Vein endothelial cell (primary cell): Measurements from ENCODE around the gene RGS19. TPM values are rescaled to one million over a fixed set of nuclear protein-coding genes. Genes with fewer than 3 reads are reported as not detected.
A peak's percentile ranks its signal among the peaks of the same experiment; 100 is the strongest.

ENCODE experiments used
- small RNA-seq: library from RNA; depleted of rRNA; stranded (forward); fragments of <200 nt; gene quantifications from one replicate; pipeline ENCODE3, GENCODE V24; 2012
- total RNA-seq: library from RNA; depleted of rRNA; stranded (reverse); fragments of >200 nt; gene quantifications from 2 replicates; pipeline ENCODE4 v1.2.3, GENCODE V29; 2012

RGS19 gene
- total RNA-seq, result 28.9 and 29.7 TPM in 2 replicates

DNA sequence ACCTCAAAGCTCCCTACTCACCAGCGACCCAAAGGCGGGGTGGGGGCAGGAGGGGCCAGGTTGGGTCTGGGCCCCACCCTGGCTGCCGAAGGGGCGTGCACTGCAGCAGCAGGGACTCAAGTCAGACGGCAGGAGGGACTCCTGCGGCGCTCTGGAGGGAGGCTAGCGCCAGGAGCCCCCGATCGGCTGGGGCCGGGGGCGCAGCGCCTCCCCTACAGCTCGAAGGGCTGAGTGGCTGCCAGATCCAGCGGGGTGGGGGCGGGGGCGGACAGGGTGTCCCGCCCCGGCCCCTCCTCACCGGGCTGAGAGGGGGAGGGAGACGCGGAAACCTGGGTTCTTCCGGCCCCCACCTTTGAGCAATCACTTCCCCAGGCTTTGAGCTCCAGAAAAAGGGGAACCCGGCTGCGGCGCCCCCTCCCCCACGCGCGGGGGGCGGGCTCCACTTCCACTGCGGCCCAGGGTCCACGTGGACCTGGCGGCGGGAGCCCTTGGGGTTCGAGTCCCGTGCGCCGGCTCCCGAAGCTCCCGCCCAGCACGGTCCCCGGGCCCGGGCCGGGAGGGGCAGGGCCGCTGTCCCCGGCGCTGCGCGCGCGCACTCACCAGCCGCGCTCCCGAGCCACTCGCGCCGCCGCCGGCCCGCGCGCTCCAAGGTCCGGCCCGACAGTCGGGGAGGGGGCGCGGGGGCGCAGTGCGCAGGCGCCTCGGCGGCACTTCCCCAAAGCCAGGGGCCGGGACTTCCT lies at the start of gene RGS19:
TSS of gene RGS19 (minus strand) at position 246 of the 740 bp plus-strand sequence. CDS start 2,632 bp downstream, outside the sequence.

DNA sequence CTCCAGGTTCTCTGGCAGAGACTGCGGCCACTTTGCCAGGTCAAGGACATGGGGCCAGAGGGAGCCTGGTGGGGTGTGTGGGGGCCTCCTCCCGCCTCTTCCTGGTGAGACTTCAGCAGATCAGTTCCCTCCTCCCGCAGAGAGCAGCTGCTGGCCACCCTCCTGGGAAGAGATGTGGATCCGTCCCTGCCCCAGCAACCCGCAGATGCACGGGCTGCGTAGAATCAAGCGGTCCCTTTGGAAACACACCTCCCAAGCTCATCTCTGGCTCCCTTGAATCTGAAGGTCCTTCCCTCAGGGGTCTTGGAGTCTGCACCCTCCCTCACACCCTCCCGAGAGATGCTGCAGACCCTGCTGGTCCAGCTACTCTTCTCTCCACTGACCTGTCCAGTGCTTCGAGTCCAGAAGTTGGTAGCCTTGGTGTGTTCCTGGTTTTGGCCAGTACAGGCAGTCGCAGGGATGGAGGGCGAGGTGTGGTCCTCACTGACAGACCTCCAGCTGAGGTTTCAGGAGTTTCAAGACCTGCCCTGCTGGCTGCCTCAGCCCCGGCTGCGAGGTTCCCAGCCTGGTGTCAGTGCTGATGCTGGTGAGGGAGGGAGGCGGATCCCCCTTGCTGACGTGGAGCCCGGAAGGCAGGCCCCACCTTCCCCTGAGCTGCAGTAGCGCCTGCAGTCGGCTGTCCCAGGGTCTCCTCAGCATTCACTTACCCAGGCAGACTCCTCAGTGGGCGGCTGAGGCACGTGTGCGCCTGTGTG lies 27.8 kb upstream of the RGS19 start, which contains the start of gene NPBWR2:
TSS of gene NPBWR2 (minus strand) at position 585 of the 755 bp plus-strand sequence. CDS start 734 bp downstream, outside the sequence.

DNA sequence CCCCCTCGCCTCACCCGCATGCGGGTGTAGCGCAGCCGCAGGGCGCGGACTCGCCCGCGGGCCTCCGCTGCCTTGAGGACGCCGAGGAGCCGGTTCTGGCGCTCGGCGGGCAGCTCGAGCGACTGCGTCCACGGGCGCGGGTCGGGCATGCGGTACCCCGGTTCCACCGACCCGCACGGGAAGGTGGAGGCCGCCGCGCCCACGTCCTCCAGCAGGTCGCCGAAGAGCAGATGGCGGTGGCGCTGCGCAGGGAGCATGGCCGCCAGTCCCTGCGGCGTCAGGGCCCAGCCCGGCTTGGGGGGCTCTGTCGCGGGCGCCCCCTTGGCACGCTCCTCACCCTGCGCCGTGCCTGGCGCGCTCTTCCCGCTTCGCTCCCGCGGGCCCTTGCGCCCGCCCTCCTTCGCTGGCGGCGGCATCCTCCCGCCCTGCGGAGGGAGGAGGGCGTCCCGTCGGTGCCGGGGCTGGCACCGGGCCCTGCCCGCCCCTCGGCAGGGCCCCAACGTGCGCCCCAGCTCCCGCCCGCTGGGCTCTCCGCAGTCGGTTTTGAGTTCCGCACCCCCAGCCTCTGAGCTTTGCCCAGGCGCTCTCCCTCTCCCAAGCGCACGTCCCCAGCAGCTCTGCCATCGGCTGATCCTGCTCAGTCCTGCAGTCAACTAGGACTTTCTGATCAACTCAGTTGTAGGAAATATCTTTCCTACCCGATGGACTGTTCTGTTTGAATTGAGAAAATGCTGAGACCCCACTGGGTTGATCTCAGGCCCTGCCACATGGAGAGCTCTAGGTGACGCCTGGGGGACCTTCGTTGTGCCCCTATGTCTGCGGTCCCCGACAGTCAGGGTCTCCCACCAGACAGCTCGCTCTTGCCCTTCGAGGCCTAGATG lies 4.7 kb upstream of the RGS19 start, which contains the start of gene LKAAEAR1:
TSS of gene LKAAEAR1 (minus strand) at position 595 of the 881 bp plus-strand sequence. CDS start at position 416, 179 bp downstream.

DNA sequence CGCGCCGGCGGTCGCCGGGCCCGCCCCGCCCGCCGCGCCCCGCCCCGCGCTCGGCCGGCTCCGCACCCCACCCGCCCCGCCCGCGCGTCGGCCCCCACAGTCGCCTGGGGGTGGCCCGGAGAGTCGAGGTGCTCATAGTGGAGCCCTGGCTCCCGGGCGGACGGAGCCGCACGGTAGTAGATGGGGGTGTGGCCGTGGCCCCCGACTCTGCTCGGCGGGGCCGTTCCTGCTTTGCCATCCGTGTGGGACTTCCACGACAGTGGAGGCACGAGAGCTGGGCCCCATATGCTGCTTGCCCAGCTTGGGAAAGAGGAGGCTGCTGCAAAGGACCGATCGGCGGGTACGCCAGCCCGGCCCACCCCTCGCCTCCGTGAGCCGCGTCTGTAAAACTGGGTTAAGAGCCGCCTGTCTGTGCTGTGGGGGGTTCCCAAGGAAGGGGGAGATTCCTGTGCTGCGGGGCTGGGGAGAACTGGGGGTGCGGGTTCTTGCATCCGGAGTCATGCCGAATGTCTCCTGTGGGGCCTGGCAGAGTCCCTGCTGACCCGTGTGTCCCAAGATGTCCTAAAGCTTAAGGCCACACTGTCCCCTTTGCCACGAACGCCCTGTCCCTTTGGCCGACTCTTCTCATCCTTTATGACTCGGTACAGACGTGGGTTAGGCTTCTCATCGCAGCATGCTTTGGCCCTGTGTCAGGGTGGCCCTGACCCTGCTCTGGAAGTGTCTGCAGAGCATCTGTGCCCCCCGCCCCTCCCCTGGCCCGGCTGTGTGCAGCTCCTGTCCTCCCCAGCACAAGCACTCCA lies 895 bp upstream of the RGS19 start, which contains the start of gene OPRL1:
TSS of gene OPRL1 (plus strand) at position 70 of the 800 bp plus-strand sequence. CDS start 12,639 bp downstream, outside the sequence.

DNA sequence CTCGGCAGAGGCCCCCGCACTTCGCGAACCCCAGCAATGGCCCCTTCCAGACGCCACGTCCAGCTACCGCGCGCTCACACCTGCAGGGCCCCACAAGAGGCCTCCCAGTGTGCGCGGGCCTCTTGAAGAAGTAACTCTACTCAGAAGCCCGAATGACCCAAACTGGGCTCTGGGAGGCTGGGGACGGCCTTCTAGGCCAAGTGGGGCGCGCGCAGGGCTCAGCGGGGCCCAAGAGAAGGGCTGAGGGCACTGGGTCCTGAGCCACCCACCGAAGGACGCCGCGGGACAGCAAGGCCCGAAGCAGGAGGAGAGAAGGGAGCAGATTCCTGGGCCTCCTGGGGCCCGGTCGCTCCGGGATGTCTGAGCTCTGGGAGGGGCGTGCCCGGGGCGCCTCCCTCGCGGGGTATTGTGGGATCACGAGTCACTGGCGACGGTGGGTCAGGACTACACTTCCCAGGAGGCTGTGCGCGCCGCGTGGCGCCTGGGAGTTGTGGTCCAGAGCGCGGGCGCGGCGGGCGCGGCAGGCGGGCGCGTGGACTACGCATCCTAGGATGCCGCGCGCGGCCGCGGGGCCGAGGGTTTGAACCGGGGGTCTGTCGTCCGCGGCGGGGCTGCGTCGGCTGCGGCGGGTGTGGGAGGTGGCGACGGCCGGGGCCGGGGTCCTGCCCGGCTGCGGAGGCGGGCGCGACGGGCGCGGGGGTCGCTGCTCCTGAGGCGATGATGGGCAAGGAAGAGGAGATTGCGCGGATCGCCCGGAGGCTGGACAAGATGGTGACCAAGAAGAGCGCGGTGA lies 16.5 kb downstream of the RGS19 start, which contains the start of gene TCEA2:
TSS of gene TCEA2 (plus strand) at position 603 of the 793 bp plus-strand sequence. CDS start at position 718, 115 bp downstream.

GRCh38 chr20:64049060-64049877 lies 30.0 kb downstream of the RGS19 start, which contains the start of gene SOX18:
Gene SOX18, minus strand, starts transcription at chr20:64049639. Its CDS starts 123 bp downstream, at chr20:64049516.

GRCh38 chr20:64035933-64036345 lies 43.4 kb downstream of the RGS19 start, which contains the start of gene C20orf204:
Gene C20orf204, plus strand, starts transcription at chr20:64036182. Its CDS starts 142 bp downstream, at chr20:64036324.

Small RNAs within 50 kb of the gene (small RNA-seq; reads per million reads assigned to genes)
- not detected for gene AL355803.1
- 1.2 reads per million, percentile 64 among the genes with 10 or more reads in this experiment for gene MIR6813

Other genes with a start within 250 kb of the RGS19 start
- 13.1 and 14.4 TPM in 2 replicates for gene ZBTB46, start 248.3 kb downstream of the RGS19 start, total RNA-seq
- gene ABHD16B, start 218.0 kb downstream of the RGS19 start, total RNA-seq, result not detected in 2 replicates
- gene TPD52L2, start 214.2 kb downstream of the RGS19 start, total RNA-seq, result 153 and 174 TPM in 2 replicates
- 89.5 and 96.4 TPM in 2 replicates for gene DNAJC5, start 184.4 kb downstream of the RGS19 start, total RNA-seq
- 32.4 and 37.9 TPM in 2 replicates for gene UCKL1, start 123.1 kb downstream of the RGS19 start, total RNA-seq
- 18.9 and 22.9 TPM in 2 replicates for gene ZNF512B, start 109.6 kb downstream of the RGS19 start, total RNA-seq
- 3.7 and 6.5 TPM in 2 replicates for gene SAMD10, start 99.9 kb downstream of the RGS19 start, total RNA-seq
- 66.8 and 80.7 TPM in 2 replicates for gene PRPF6, start 98.4 kb downstream of the RGS19 start, total RNA-seq
- gene C20orf204, start 43.3 kb downstream of the RGS19 start, total RNA-seq, result 3.6 and 3.9 TPM in 2 replicates
- gene SOX18, start 29.9 kb downstream of the RGS19 start, total RNA-seq, result 52.4 and 56.8 TPM in 2 replicates
- 25.5 and 43.8 TPM in 2 replicates for gene TCEA2, start 16.3 kb downstream of the RGS19 start, total RNA-seq
- gene OPRL1, start 564 bp upstream of the RGS19 start, total RNA-seq, result 1.3 and 2.9 TPM in 2 replicates
- gene LKAAEAR1, start 4.9 kb upstream of the RGS19 start, total RNA-seq, result 0.33 TPM in 1 of 2 replicates, not detected in the other
- not detected in 2 replicates for gene NPBWR2, start 28.0 kb upstream of the RGS19 start, total RNA-seq
- not detected in 2 replicates for gene MYT1, start 84.9 kb upstream of the RGS19 start, total RNA-seq
- gene PCMTD2, start 176.2 kb upstream of the RGS19 start, total RNA-seq, result 37.2 and 39.2 TPM in 2 replicates